ENCODE data around the gene TF. TPM values are rescaled to one million over a fixed set of nuclear protein-coding genes. Genes with fewer than 3 reads are reported as not detected.

The TF gene
- total RNA-seq, 1 experiment from 2014 or later, result 0.09 TPM

- Histone ChIP-seq H3K79me1 (ENCODE audit: insufficient read depth, low read depth, low read length, poor library complexity, severe bottlenecking) (no peaks in the 10 kb centered on the region), H4K91ac (ENCODE audit: insufficient read length, low read depth, low read length) (no peak overlapping the region), H2BK120ac (ENCODE audit: low read depth, low read length, poor library complexity, severe bottlenecking) (no peak overlapping the region), H3K23ac (ENCODE audit: insufficient read length, low read depth, low read length) (no peak overlapping the region), H2BK20ac (ENCODE audit: low read depth, low read length, poor library complexity, severe bottlenecking) (no peak overlapping the region), H3K27me3 (ENCODE audit: insufficient read depth, low read length) (no peaks in the 10 kb centered on the region), H4K20me1 (ENCODE audit: control insufficient read depth, insufficient read depth, insufficient read length) (no peaks in the 10 kb centered on the region), H3K9me3 (ENCODE audit: control insufficient read depth, low read depth, low read length) (no peaks in the 10 kb centered on the region), H4K8ac (replicated peaks; ENCODE audit: insufficient read length, low read depth, low read length) (no peak overlapping the region), H2AK5ac (ENCODE audit: insufficient read length, low read length) (no peak overlapping the region), H3K79me2 (ENCODE audit: insufficient read depth, low read length) (no peaks in the 10 kb centered on the region; the same call in 1 of the 2 replicates), H3K9ac (ENCODE audit: extremely low read depth, insufficient read length, low read length) (no peak overlapping the region), H3K56ac (ENCODE audit: insufficient read length, low read depth, low read length) (no peak overlapping the region), H3K4me2 (ENCODE audit: insufficient read depth, insufficient read length, low read length) (no peak overlapping the region), H2AFZ (ENCODE audit: low read length) (no peak overlapping the region), H4K5ac (ENCODE audit: insufficient read length, low read depth, low read length) (no peak overlapping the region), H3K18ac (ENCODE audit: insufficient read length, low read depth, low read length) (no peak overlapping the region), H3K4ac (ENCODE audit: low read depth, low read length) (no peak overlapping the region), H3K4me1 (ENCODE audit: insufficient read depth, low read length) (no peaks in the 10 kb centered on the region), H3K23me2 (ENCODE audit: insufficient read length, low read depth, low read length, poor library complexity, severe bottlenecking) (no peaks in the 10 kb centered on the region), H3T11ph (ENCODE audit: low read length) (no peak overlapping the region), H2BK15ac (ENCODE audit: low read depth, low read length) (no peak overlapping the region), H2BK5ac (ENCODE audit: insufficient read length, low read length) (no peak overlapping the region), H3K27ac (ENCODE audit: insufficient read length, low read depth, low read length) (no peak overlapping the region), H2BK12ac (ENCODE audit: insufficient read length, low read depth, low read length) (no peak overlapping the region), H3K14ac (ENCODE audit: insufficient read depth, low read length) (no peak overlapping the region)
- H3K4me1 Mint-ChIP-seq, result 0 out of 4 replicates have a peak, but pooled peaks cover 0 to under 1% of the 10 kb centered on the region in 2 experiments
- peaks cover 0 to 4% (median 2%) of the 10 kb centered on the region in 3 experiments; a peak in 1 of 7 replicates for H3K36me3 Mint-ChIP-seq (ENCODE audit: insufficient read depth in 1 of 3, low read depth in 3 of 3)
- no peak for TF ChIP-seq CTCF (conservative IDR thresholded peaks at IDR 0.05)
- no peak overlapping the region for H3K4me3 Mint-ChIP-seq
- H3K9me3 Mint-ChIP-seq, result peaks cover 11 to 18% of the 10 kb centered on the region in 2 experiments
- H3K27ac Mint-ChIP-seq, result no peak overlapping the region
- peak; percentile 53 for DNase-seq
- no CpG with 5 or more reads among the region's 32 CpGs for WGBS (ENCODE audit: extremely low coverage, insufficient read length, low lambda C conversion rate)
- peaks cover 5% of the 10 kb centered on the region; the same call in 1 of the 2 replicates for H3K27me3 Mint-ChIP-seq (ENCODE audit: low read depth)
These were observed 37.6 kb downstream of the TF start for GRCh38 chr3:133783762-133784161.

Measured in H9 (cell line).